Measurements from ENCODE around the gene EEA1.

- TF ChIP-seq CTCF (conservative IDR thresholded peaks at IDR 0.05 in 1 of 2, IDR thresholded peaks at IDR 0.05 in 1 of 2; ENCODE audit: low read depth in 1 of 2, low read length in 2 of 2) (no peak), EZH2 (IDR thresholded peaks at IDR 0.05; ENCODE audit: low read length, missing control alignments) (no peak)
Measured at GRCh38 chr12:92757597-92758121, 171.4 kb downstream of the EEA1 start.
